Activated CD4-positive, alpha-beta T cell treated with anti-CD3 and anti-CD28 coated beads, Interleukin-2, amount 10 ng/mL, durations not matched to agents 7 days and 5 days (primary cell): ENCODE measurements around the gene THEM5. TPM values are rescaled to one million over a fixed set of nuclear protein-coding genes. Genes with fewer than 3 reads are reported as not detected.

Experiments
- CTCF ChIA-PET: fragments of 350-600 bp; sonication (Branson Sonifier 250); formaldehyde crosslinking; loops from one replicate; lab custom pipeline; 2021; ENCODE audit warnings: antibody characterized with exemption; lab: Charles Lee
- POLR2A ChIA-PET: fragments of 350-600 bp; sonication (Branson Sonifier 250); formaldehyde crosslinking; loops from one replicate; lab custom pipeline; 2021; ENCODE audit warnings: antibody characterized with exemption; lab: Charles Lee
- DNase-seq: peaks from one replicate; pipeline ENCODE4 v3.0.0-alpha.2; 2020
- H3K27ac Mint-ChIP-seq: one replicate; pipeline ENCODE4 v1.8.0; 2021; ENCODE audit warnings: mild to moderate bottlenecking, moderate library complexity, mixed read lengths
- H3K27me3 Mint-ChIP-seq: one replicate; pipeline ENCODE4 v1.8.0; 2021; ENCODE audit warnings: mixed read lengths
- H3K36me3 Mint-ChIP-seq: one replicate; pipeline ENCODE4 v1.8.0; 2021; ENCODE audit warnings: low read depth, mixed read lengths
- H3K4me1 Mint-ChIP-seq: one replicate; pipeline ENCODE4 v1.8.0; 2021; ENCODE audit warnings: mixed read lengths
- H3K4me3 Mint-ChIP-seq: one replicate; pipeline ENCODE4 v1.8.0; 2021; ENCODE audit warnings: mild to moderate bottlenecking, moderate library complexity, mixed read lengths
- H3K9me3 Mint-ChIP-seq: one replicate; pipeline ENCODE4 v1.8.0; 2021; ENCODE audit warnings: mixed read lengths
- total RNA-seq, 2 experiments: library from RNA; stranded (reverse); gene quantifications; one replicate each; pipeline ENCODE4 v1.2.3, GENCODE V29; 2021

THEM5 gene
- total RNA-seq, 2 experiments from 2014 or later = not detected

GRCh38 chr1:151835596-151835995 lies 17.9 kb downstream of the THEM5 start:
- Mint-ChIP-seq H3K9me3 (no peaks in the 10 kb centered on the region), H3K27ac (no peak overlapping the region), H3K27me3 (peaks cover 4% of the 10 kb centered on the region), H3K36me3 (peaks cover 2% of the 10 kb centered on the region), H3K4me3 (no peak overlapping the region), H3K4me1 (peaks cover 75% of the 10 kb centered on the region)
- CTCF ChIA-PET = interaction anchor here (0.8 to 2.6 kb wide), 16 partner anchors 9 to 391 kb away, joined by 3 to 18 read pairs (median 3); partner anchors contain the start of genes MRPL9, RIIAD1 and THEM4
- POLR2A ChIA-PET = no interaction called here
- DNase-seq = no peak

GRCh38 chr1:151834239-151834638 lies 19.3 kb downstream of the THEM5 start:
- no peak for DNase-seq
- CTCF ChIA-PET = interaction anchor here (1.1 to 1.8 kb wide), 5 partner anchors 12 to 71 kb away, joined by 3 to 7 read pairs (median 4); partner anchors contain the start of gene MRPL9
- H3K36me3 Mint-ChIP-seq = peaks cover 2% of the 10 kb centered on the region
- H3K4me3 Mint-ChIP-seq = no peak overlapping the region
- POLR2A ChIA-PET = no interaction called here
- no peaks in the 10 kb centered on the region for H3K9me3 Mint-ChIP-seq
- H3K4me1 Mint-ChIP-seq = peaks cover 75% of the 10 kb centered on the region
- peaks cover 4% of the 10 kb centered on the region for H3K27me3 Mint-ChIP-seq
- peak overlapping the region; percentile 19 for H3K27ac Mint-ChIP-seq

GRCh38 chr1:151833172-151833900 lies 20.2 kb downstream of the THEM5 start:
- no peak overlapping the region for H3K27ac Mint-ChIP-seq
- H3K4me3 Mint-ChIP-seq = no peak overlapping the region
- CTCF ChIA-PET = interaction anchor here (0.7 to 1.8 kb wide), 2 partner anchors 15 to 52 kb away, joined by 4 to 7 read pairs; no protein-coding TSS in a partner anchor
- POLR2A ChIA-PET = no interaction called here
- H3K36me3 Mint-ChIP-seq = peaks cover 2% of the 10 kb centered on the region
- H3K4me1 Mint-ChIP-seq = peaks cover 79% of the 10 kb centered on the region
- DNase-seq = no peak
- H3K9me3 Mint-ChIP-seq = no peaks in the 10 kb centered on the region
- peaks cover 4% of the 10 kb centered on the region for H3K27me3 Mint-ChIP-seq

- Mint-ChIP-seq H3K4me3 (peak overlapping the region; percentile 22), H3K27me3 (peaks cover 1% of the 10 kb centered on the region), H3K9me3 (no peaks in the 10 kb centered on the region), H3K27ac (peak overlapping the region; percentile 79), H3K36me3 (no peaks in the 10 kb centered on the region), H3K4me1 (peaks cover 84% of the 10 kb centered on the region)
- CTCF ChIA-PET = interaction anchor here (0.6 to 0.7 kb wide), 2 partner anchors 52 to 55 kb away, joined by 3 to 4 read pairs; no protein-coding TSS in a partner anchor
- no peak for DNase-seq
- POLR2A ChIA-PET = no interaction called here
Observed at GRCh38 chr1:151832318-151832980, 21.1 kb downstream of the THEM5 start.

GRCh38 chr1:151831605-151832004 lies 21.9 kb downstream of the THEM5 start, which contains the start of gene RORC:
TSS of gene RORC (minus strand) at chr1:151831802. CDS start at chr1:151831764, 38 bp downstream.
- H3K9me3 Mint-ChIP-seq = no peaks in the 10 kb centered on the region
- no peak for DNase-seq
- ChIA-PET CTCF (interaction anchor here (0.6 to 1.9 kb wide), 3 partner anchors 9 to 240 kb away, joined by 3 to 10 read pairs (median 7); no protein-coding TSS in a partner anchor), POLR2A (no interaction called here)
- no peaks in the 10 kb centered on the region for H3K36me3 Mint-ChIP-seq
- H3K27me3 Mint-ChIP-seq = no peaks in the 10 kb centered on the region
- H3K27ac Mint-ChIP-seq = peak within 1 kb of the TSS; percentile 81
- peaks cover 79% of the 10 kb centered on the region for H3K4me1 Mint-ChIP-seq
- H3K4me3 Mint-ChIP-seq = peak within 1 kb of the TSS; percentile 44

GRCh38 chr1:151831256-151831591 lies 22.3 kb downstream of the THEM5 start:
- Mint-ChIP-seq H3K9me3 (no peaks in the 10 kb centered on the region), H3K36me3 (no peaks in the 10 kb centered on the region)

GRCh38 chr1:151830055-151830454 lies 23.5 kb downstream of the THEM5 start:
- Mint-ChIP-seq H3K36me3 (no peaks in the 10 kb centered on the region), H3K27me3 (no peaks in the 10 kb centered on the region), H3K4me3 (no peak overlapping the region), H3K27ac (peak overlapping the region; percentile 81), H3K9me3 (no peaks in the 10 kb centered on the region), H3K4me1 (peaks cover 78% of the 10 kb centered on the region)
- ChIA-PET CTCF (interaction anchor here (0.7 to 2.1 kb wide), 8 partner anchors 8 to 67 kb away, joined by 3 to 10 read pairs (median 3); partner anchors contain the start of gene MRPL9), POLR2A (interaction anchor here (1.1 kb wide), 1 partner anchor 40 kb away, joined by 5 read pairs; the partner anchor contains the start of gene TDRKH)
- DNase-seq = no peak

More at GRCh38 chr1:151831256-151831591, 22.3 kb downstream of the THEM5 start:
- CTCF ChIA-PET = interaction anchor here (1.1 to 2.1 kb wide), 4 partner anchors 9 to 20 kb away, joined by 3 to 10 read pairs (median 8); no protein-coding TSS in a partner anchor
- Mint-ChIP-seq H3K27ac (peak overlapping the region; percentile 81), H3K4me1 (peaks cover 78% of the 10 kb centered on the region), H3K27me3 (no peaks in the 10 kb centered on the region), H3K4me3 (peak overlapping the region; percentile 44)
- DNase-seq = no peak
- POLR2A ChIA-PET = no interaction called here

GRCh38 chr1:151829352-151830046 lies 24.0 kb downstream of the THEM5 start:
- no peak for DNase-seq
- ChIA-PET CTCF (interaction anchor here (1.7 to 2.1 kb wide), 3 partner anchors 9 to 14 kb away, joined by 3 to 9 read pairs (median 7); no protein-coding TSS in a partner anchor), POLR2A (interaction anchor here (1.1 kb wide), 1 partner anchor 39 kb away, joined by 5 read pairs; the partner anchor contains the start of gene TDRKH)
- H3K4me3 Mint-ChIP-seq = peak overlapping the region; percentile 3
- H3K27me3 Mint-ChIP-seq = no peaks in the 10 kb centered on the region
- H3K27ac Mint-ChIP-seq = peak overlapping the region; percentile 81
- no peaks in the 10 kb centered on the region for H3K36me3 Mint-ChIP-seq
- H3K4me1 Mint-ChIP-seq = peaks cover 75% of the 10 kb centered on the region
- no peaks in the 10 kb centered on the region for H3K9me3 Mint-ChIP-seq

GRCh38 chr1:151828921-151829320 lies 24.6 kb downstream of the THEM5 start:
- Mint-ChIP-seq H3K9me3 (no peaks in the 10 kb centered on the region), H3K36me3 (no peaks in the 10 kb centered on the region), H3K4me3 (peak overlapping the region; percentile 3), H3K27ac (peak overlapping the region; percentile 81), H3K4me1 (peaks cover 69% of the 10 kb centered on the region), H3K27me3 (no peaks in the 10 kb centered on the region)
- no peak for DNase-seq
- CTCF ChIA-PET = interaction anchor here (0.8 to 3.7 kb wide), 4 partner anchors 8 to 46 kb away, joined by 3 to 18 read pairs (median 6); no protein-coding TSS in a partner anchor
- POLR2A ChIA-PET = no interaction called here

GRCh38 chr1:151827853-151828252 lies 25.7 kb downstream of the THEM5 start:
- no peak for DNase-seq
- Mint-ChIP-seq H3K36me3 (no peaks in the 10 kb centered on the region), H3K4me3 (peak overlapping the region; percentile 3), H3K27ac (peak overlapping the region; percentile 81), H3K9me3 (no peaks in the 10 kb centered on the region), H3K27me3 (no peaks in the 10 kb centered on the region), H3K4me1 (peaks cover 63% of the 10 kb centered on the region)
- ChIA-PET CTCF (interaction anchor here (1.0 to 3.7 kb wide), 4 partner anchors 9 to 45 kb away, joined by 3 to 18 read pairs (median 6); no protein-coding TSS in a partner anchor), POLR2A (no interaction called here)

GRCh38 chr1:151825751-151826660 lies 27.5 kb downstream of the THEM5 start:
- H3K27ac Mint-ChIP-seq = peak overlapping the region; percentile 84
- no peak for DNase-seq
- H3K4me3 Mint-ChIP-seq = peak overlapping the region; percentile 65

More at GRCh38 chr1:151825751-151826660, 27.5 kb downstream of the THEM5 start:
- peaks cover 66% of the 10 kb centered on the region for H3K4me1 Mint-ChIP-seq
- no peaks in the 10 kb centered on the region for H3K27me3 Mint-ChIP-seq
- no peaks in the 10 kb centered on the region for H3K9me3 Mint-ChIP-seq
- ChIA-PET POLR2A (no interaction called here), CTCF (interaction anchor here (3.7 kb wide), 1 partner anchor 11 kb away, joined by 18 read pairs; no protein-coding TSS in a partner anchor)
- no peaks in the 10 kb centered on the region for H3K36me3 Mint-ChIP-seq
